Natural killer cell (primary cell): ENCODE measurements around the gene GALR2. TPM values are rescaled to one million over a fixed set of nuclear protein-coding genes. Genes with fewer than 3 reads are reported as not detected.

Source experiments
- ATAC-seq, 3 donors: fragments of 150-1000 bp in 2 of 3; fragments of 200-7000 bp in 1 of 3; cut with Tn5 transposase; 1 replicate in 1 of 3; 2 replicates in 2 of 3; pipeline ENCODE4 v1.10.0; 2021; ENCODE audit warnings: mild to moderate bottlenecking in 2 of 3, moderate library complexity in 2 of 3
- DNase-seq, 2 donors: peaks; one replicate each; pipeline versions ENCODE4 v3.0.0 to v3.0.0-alpha.2; 2013 to 2021; ENCODE audit warnings: mixed read lengths in 1 of 2
- H3K27ac ChIP-seq: one replicate; pipeline ENCODE4 v1.5.1; 2013; ENCODE audit warnings: mild to moderate bottlenecking, low read length
- H3K27me3 ChIP-seq: one replicate; pipeline ENCODE4 v1.6.1; 2013; ENCODE audit warnings: low read length; ENCODE audit not compliant: control insufficient read depth, insufficient read depth
- H3K36me3 ChIP-seq: one replicate; pipeline ENCODE4 v1.6.1; 2013; ENCODE audit warnings: low read length; ENCODE audit not compliant: control insufficient read depth, insufficient read depth
- H3K4me1 ChIP-seq: one replicate; pipeline ENCODE4 v1.6.1; 2013; ENCODE audit warnings: low read length; ENCODE audit not compliant: control insufficient read depth, insufficient read depth
- H3K4me3 ChIP-seq: one replicate; pipeline ENCODE4 v1.5.1; 2013; ENCODE audit warnings: low read length
- H3K9me3 ChIP-seq: one replicate; pipeline ENCODE4 v1.6.1; 2013; ENCODE audit warnings: low read length; ENCODE audit not compliant: control insufficient read depth, insufficient read depth
- H3K27ac Mint-ChIP-seq, 2 donors: one replicate each; pipeline ENCODE4 v1.8.0; 2022; ENCODE audit warnings: mild to moderate bottlenecking in 2 of 2, mixed read lengths in 2 of 2, moderate library complexity in 1 of 2
- H3K27me3 Mint-ChIP-seq, 2 donors: one replicate each; pipeline ENCODE4 v1.8.0; 2022; ENCODE audit warnings: low read depth in 2 of 2, mixed read lengths in 2 of 2
- H3K36me3 Mint-ChIP-seq: one replicate; pipeline ENCODE4 v1.8.0; 2022; ENCODE audit warnings: mixed read lengths
- H3K4me1 Mint-ChIP-seq, 2 donors: one replicate each; pipeline ENCODE4 v1.8.0; 2022; ENCODE audit warnings: mixed read lengths in 2 of 2
- H3K4me3 Mint-ChIP-seq: one replicate; pipeline ENCODE4 v1.8.0; 2022; ENCODE audit warnings: mild to moderate bottlenecking, moderate library complexity, mixed read lengths
- H3K9me3 Mint-ChIP-seq, 2 donors: one replicate each; pipeline ENCODE4 v1.8.0; 2022; ENCODE audit warnings: mixed read lengths in 2 of 2
- CTCF ChIP-seq: fragments of 200-600 bp; IDR thresholded peaks from one replicate; pipeline ENCODE4 v1.8.0; 2022; ENCODE audit warnings: antibody characterized with exemption
- WGBS: methylation state at CpG from one replicate; pipeline ENCODE4 v1.1.7; 2013; ENCODE audit warnings: missing lambda C conversion rate; ENCODE audit not compliant: insufficient coverage; 5-methylcytosine and 5-hydroxymethylcytosine counted together
- intact Hi-C: fragments of 100-400 bp; cut with micrococcal nuclease; formaldehyde crosslinking; loops from one replicate; pipeline ENCODE4 v1.14.2; 2022
- total RNA-seq, 4 donors: library from RNA; stranded (reverse); fragments of 120-200 nt in 1 of 4; gene quantifications; one replicate each; pipeline versions ENCODE4 v1.2.3 to v1.2.4, GENCODE V29; 2013 to 2022

GALR2 gene
- total RNA-seq, 3 donors from 2014 or later (not counting 1 experiment from before 2014, with no cell fraction given), result 0.27 to 0.53 TPM; not detected in 1

DNA sequence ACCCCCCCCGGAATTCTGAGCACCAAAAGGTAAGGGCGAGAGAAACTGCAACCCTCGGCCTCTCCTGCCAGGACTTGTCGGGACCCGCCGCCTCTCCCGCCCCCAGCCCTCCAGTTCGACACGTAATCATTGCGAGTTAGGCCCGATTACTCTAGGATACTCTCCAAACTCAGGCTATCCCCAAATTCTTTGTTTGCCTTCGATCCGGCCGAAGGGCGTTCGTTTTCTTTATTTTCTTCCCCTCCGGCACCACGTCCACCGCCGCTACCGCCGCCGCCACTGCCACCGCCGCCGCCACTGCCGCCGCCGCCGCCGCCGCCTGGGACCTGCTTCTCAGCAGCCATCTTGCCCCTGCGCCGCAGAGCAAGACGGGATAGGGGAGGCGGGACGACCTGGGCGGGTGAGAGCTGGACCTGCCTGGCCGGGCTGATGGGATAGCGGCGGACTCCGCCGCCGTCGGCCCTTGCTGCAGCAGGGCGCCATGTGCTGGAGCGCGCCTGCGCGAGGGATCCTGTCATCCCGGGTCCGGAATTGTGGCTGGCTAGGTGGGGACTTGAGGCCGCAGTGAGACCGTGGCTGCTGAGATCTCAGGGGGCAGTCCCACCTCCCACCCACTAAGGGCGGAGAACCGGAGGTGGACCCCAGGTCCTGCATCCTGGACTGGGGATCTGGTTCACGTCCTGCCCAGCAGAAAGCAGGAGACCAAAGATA, 2.3 kb upstream of the GALR2 start, which contains the start of gene SRP68:
Gene SRP68 (minus strand): TSS at position 370 of the 711 bp plus-strand sequence. CDS start 26 bp downstream, at position 344.
- H3K27me3 Mint-ChIP-seq, result peaks cover 26 to 29% of the 10 kb centered on the region in 2 donors
- no peak for TF ChIP-seq CTCF
- H3K4me1 ChIP-seq, result peaks cover 31% of the 10 kb centered on the region
- peaks cover 6% of the 10 kb centered on the region for H3K36me3 ChIP-seq
- DNase-seq (peak; percentile 75 to 88), ATAC-seq (peak; percentile 90 to 94 (median 93))
- H3K9me3 ChIP-seq, result no peaks in the 10 kb centered on the region
- H3K27ac Mint-ChIP-seq, result peak within 1 kb of the TSS; percentile 92 to 95
- H3K4me3 ChIP-seq, result peak within 1 kb of the TSS; percentile 58
- peaks cover 27% of the 10 kb centered on the region for H3K27me3 ChIP-seq
- peaks cover 17 to 34% of the 10 kb centered on the region in 2 donors for H3K4me1 Mint-ChIP-seq
- peak within 1 kb of the TSS; percentile 96 for H3K4me3 Mint-ChIP-seq
- peak within 1 kb of the TSS; percentile 69 for H3K27ac ChIP-seq
- under 1% methylated on average over 57 of the region's 57 CpGs for WGBS
- no peaks in the 10 kb centered on the region for H3K9me3 Mint-ChIP-seq
- no peaks in the 10 kb centered on the region for H3K36me3 Mint-ChIP-seq
- intact Hi-C loops, result no loop called here

DNA sequence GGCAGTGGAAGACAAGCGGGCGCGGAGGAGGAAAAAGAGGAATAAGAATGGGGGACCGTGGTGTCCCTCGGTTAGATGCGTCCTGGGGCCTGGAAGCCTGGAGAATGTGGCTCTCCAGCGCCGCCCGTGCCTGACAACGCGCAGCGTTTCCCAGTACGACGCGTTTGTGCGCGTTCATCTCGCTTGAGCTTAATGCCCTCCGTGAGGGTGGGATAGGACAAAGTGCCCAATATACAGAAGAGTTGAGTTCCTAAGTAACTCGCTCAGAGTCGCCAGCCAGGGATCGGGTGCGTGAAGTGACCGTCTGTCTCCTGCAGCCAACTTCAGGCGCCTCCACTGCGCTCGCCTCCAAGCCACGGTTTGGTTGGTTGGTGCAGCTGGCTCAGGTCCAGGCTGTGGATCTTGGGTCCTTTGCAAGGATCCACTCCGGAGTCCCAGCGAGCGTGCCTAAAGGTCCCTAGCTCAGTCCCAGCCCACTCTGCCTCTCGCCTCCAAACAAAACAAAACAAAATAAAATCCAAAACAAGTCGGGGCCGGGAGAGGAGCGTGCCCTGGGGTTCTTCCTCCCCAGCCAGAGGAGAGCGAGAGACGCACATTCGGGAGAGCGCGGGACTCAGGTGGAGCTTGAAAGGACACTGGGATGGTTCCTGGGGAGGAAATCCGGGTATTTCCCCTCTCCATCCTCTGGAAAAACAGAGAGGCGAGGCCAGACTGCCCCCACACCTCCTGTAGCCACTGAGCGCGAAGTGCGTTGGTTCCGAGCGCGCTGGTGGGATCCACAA, 974 bp downstream of the GALR2 start:
- H3K4me1 ChIP-seq, result peaks cover 44% of the 10 kb centered on the region
- Mint-ChIP-seq H3K27me3 (peaks cover 32 to 38% of the 10 kb centered on the region in 2 donors), H3K4me3 (no peak overlapping the region), H3K9me3 (no peaks in the 10 kb centered on the region), H3K36me3 (no peaks in the 10 kb centered on the region), H3K4me1 (peaks cover 19 to 34% of the 10 kb centered on the region in 2 donors), H3K27ac (no peak overlapping the region)
- no peak overlapping the region for H3K4me3 ChIP-seq
- intact Hi-C loops, result no loop called here
- DNase-seq (peak in 1 of 2 donors; percentile 47), ATAC-seq (no peak)
- H3K27ac ChIP-seq, result no peak overlapping the region
- 12% methylated on average over 48 of the region's 48 CpGs for WGBS
- no peaks in the 10 kb centered on the region for H3K9me3 ChIP-seq
- TF ChIP-seq CTCF, result no peak
- no peaks in the 10 kb centered on the region for H3K36me3 ChIP-seq
- H3K27me3 ChIP-seq, result peaks cover 37% of the 10 kb centered on the region

DNA sequence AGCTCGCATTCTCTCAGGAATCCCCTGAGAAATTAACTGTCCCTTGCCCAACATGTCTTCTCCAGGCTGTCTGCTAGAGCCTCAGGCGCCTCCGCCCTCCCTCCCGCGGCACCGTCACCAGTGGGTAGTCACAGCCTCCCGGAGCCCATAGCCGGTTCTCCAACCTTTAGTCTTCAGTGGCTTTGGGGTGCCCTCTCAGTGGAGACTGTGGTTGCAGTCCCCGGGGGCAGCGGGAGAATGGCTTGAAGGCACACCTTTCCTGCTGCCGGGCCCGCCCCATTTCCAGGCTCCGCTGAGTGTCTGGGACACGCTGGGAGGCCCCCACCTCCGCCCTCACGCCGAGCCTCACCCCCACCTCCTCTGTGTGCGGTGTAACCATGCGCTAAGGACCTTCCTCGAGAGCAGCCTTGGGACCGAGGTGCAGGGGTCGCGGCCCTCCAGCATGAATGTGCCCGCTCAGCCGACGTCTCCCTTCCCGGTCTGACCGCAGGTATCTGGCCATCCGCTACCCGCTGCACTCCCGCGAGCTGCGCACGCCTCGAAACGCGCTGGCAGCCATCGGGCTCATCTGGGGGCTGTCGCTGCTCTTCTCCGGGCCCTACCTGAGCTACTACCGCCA, 1.7 kb downstream of the GALR2 start:
- Histone ChIP-seq H3K4me3 (no peak overlapping the region), H3K9me3 (no peaks in the 10 kb centered on the region), H3K27me3 (peaks cover 37% of the 10 kb centered on the region), H3K27ac (no peak overlapping the region), H3K4me1 (peaks cover 44% of the 10 kb centered on the region), H3K36me3 (no peaks in the 10 kb centered on the region)
- H3K9me3 Mint-ChIP-seq, result no peaks in the 10 kb centered on the region
- peak overlapping the region; percentile 75 for H3K4me3 Mint-ChIP-seq
- H3K27me3 Mint-ChIP-seq, result peaks cover 32 to 38% of the 10 kb centered on the region in 2 donors
- no peak for ATAC-seq
- DNase-seq, result no peak
- H3K27ac Mint-ChIP-seq, result peak overlapping the region in 1 of 2 donors; percentile 33
- 7% methylated on average over 41 of the region's 41 CpGs for WGBS
- peaks cover 18 to 28% of the 10 kb centered on the region in 2 donors for H3K4me1 Mint-ChIP-seq
- intact Hi-C loops, result no loop called here
- TF ChIP-seq CTCF, result no peak
- no peaks in the 10 kb centered on the region for H3K36me3 Mint-ChIP-seq
